ENCODE results near the gene TMEM139. TPM values are rescaled to one million over a fixed set of nuclear protein-coding genes. Genes with fewer than 3 reads are reported as not detected.

TMEM139 gene
- total RNA-seq, 3 donors from 2014 or later = 16.2 to 49.4 (median 46.6) TPM

GRCh38 chr7:143320620-143321019 is 35.9 kb downstream of the TMEM139 start:
- TF ChIP-seq CTCF (IDR thresholded peaks at IDR 0.05) = no peak
- Histone ChIP-seq H3K4me3 (no peak overlapping the region), H3K4me1 (ENCODE audit: low read depth) (peaks cover 9% of the 10 kb centered on the region), H3K9me3 (no peaks in the 10 kb centered on the region), H3K36me3 (ENCODE audit: low read depth) (no peaks in the 10 kb centered on the region)
- intact Hi-C loops (cut with DNase I, micrococcal nuclease) = no loop called here
- DNase-seq (peak in 2 of 3 donors; percentile 42 to 80), ATAC-seq (peak; percentile 86)

GRCh38 chr7:143321242-143321641 is 36.5 kb downstream of the TMEM139 start:
- intact Hi-C loops (cut with DNase I, micrococcal nuclease) = no loop called here
- no peak for DNase-seq
- Histone ChIP-seq H3K9me3 (no peaks in the 10 kb centered on the region), H3K4me1 (ENCODE audit: low read depth) (peaks cover 9% of the 10 kb centered on the region), H3K4me3 (no peak overlapping the region), H3K36me3 (ENCODE audit: low read depth) (no peaks in the 10 kb centered on the region)
- no peak for TF ChIP-seq CTCF (IDR thresholded peaks at IDR 0.05)
- no peak for ATAC-seq

DNA sequence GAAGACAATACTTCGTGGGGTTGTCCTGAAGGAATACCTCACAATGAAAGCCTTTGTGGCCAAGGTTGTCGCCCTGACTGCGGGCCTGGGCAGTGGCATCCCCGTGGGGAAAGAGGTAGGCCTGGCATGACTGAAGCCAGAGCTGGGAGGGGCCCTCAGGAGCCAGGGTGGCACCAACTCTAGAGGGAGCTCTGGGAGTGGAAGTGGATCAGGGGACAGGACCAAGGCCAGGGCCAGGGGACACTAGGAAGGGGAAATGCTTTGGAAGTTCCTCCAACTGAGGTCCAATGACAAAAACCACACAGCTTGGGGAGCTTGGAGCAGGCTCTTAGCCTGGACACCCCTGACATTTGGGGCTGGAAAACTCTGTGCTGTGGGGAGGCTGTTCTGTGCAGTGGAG is 37.0 kb downstream of the TMEM139 start:
- DNase-seq = peak in 2 of 3 donors; percentile 71
- intact Hi-C loops (cut with DNase I, micrococcal nuclease) = no loop called here
- peaks cover 9% of the 10 kb centered on the region for H3K4me1 ChIP-seq (ENCODE audit: low read depth)
- no peak overlapping the region for H3K4me3 ChIP-seq
- no peaks in the 10 kb centered on the region for H3K9me3 ChIP-seq
- ATAC-seq = peak; percentile 79
- no peaks in the 10 kb centered on the region for H3K36me3 ChIP-seq (ENCODE audit: low read depth)
- no peak for TF ChIP-seq CTCF (IDR thresholded peaks at IDR 0.05)

DNA sequence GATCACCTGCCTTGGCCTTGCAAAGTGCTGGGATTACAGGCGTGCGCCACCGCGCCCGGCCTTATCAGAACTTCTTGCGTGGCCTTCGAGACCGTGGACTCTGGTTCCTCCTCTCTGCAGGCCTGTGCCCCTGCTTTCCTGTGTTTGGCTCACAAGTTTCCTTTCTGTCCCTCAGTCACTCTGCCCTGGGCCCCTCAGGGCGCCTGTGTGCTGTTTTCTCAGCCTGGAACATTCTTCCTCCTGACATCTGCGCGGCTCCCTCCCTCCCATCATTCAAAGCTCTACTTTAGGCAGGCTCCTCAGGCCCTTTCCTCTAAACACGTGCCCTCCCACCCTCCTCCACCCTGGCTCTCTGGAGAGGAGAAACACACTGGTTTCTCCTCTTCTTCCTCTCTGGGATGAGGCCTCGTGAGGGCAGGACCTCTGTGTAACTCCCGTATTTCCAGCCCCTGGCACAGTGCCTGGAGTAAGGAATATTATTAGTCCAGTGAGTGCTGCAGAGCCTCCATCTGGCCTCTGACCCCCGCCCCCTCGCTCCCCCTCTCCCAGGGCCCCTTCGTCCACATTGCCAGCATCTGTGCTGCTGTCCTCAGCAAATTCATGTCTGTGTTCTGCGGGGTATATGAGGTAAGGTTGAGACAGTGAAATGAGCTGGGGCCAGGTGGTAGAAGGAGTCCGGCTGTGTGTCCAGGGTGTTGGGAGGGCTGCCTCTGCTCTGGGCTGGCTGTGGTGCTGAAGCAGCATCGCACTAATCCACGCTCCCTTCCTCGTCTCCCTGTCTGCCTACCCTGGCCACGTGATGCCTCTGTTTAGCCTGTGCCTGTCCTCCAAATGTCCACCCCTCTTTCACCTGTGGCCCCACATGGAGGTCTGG is 38.2 kb downstream of the TMEM139 start:
- H3K4me1 ChIP-seq (ENCODE audit: low read depth) = peaks cover 9% of the 10 kb centered on the region
- H3K4me3 ChIP-seq = no peak overlapping the region
- H3K36me3 ChIP-seq (ENCODE audit: low read depth) = no peaks in the 10 kb centered on the region
- DNase-seq = no peak
- no peak for ATAC-seq
- no peak for TF ChIP-seq CTCF (IDR thresholded peaks at IDR 0.05)
- H3K9me3 ChIP-seq = no peaks in the 10 kb centered on the region
- intact Hi-C loops (cut with DNase I, micrococcal nuclease) = no loop called here

DNA sequence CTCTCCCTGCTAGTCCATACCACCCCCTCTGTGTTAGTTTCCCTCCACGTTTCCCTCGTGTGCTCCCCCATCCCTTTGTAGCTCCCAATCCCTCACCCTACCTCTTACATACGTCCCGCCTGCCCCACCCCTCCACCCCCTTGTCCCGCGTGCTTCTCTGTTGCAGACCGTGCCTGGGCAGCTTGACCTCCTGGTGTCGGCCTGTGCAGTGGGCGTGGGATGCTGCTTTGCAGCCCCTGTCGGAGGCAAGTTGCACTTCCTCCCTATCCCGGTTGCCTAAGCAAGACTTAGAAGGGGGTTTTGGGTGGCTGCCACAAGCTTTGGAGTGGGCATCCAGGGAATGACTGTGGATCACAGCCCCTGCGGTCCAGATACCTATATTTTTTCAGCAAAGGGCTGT is 38.9 kb downstream of the TMEM139 start:
- TF ChIP-seq CTCF (IDR thresholded peaks at IDR 0.05) = no peak
- DNase-seq (no peak), ATAC-seq (no peak)
- Histone ChIP-seq H3K36me3 (ENCODE audit: low read depth) (no peaks in the 10 kb centered on the region), H3K4me1 (ENCODE audit: low read depth) (peaks cover 9% of the 10 kb centered on the region), H3K9me3 (no peaks in the 10 kb centered on the region), H3K4me3 (no peak overlapping the region)
- intact Hi-C loops (cut with DNase I, micrococcal nuclease) = no loop called here
